HepG2 (cell line): ENCODE results near the gene EIF1.

Experiments used
- CHD2 ChIP-seq: IDR thresholded peaks from 2 replicates; pipeline ENCODE4 v1.6.1; 2011; ENCODE audit warnings: low read depth, low read length, improper control_type of control experiment
- CTCF ChIP-seq: sonication (generic); formaldehyde crosslinking; IDR thresholded peaks from 2 replicates; pipeline ENCODE4 v1.5.0; 2020; ENCODE audit warnings: mild to moderate bottlenecking, missing genetic modification reagents, moderate library complexity
- GLMP ChIP-seq: sonication (generic); formaldehyde crosslinking; IDR thresholded peaks from 2 replicates; pipeline ENCODE4 v1.9.0; 2021; ENCODE audit warnings: missing genetic modification reagents, mild to moderate bottlenecking, borderline replicate concordance
- PRMT3 ChIP-seq: sonication (generic); formaldehyde crosslinking; IDR thresholded peaks from 2 replicates; pipeline ENCODE4 v1.8.1; 2022; ENCODE audit warnings: low read depth, mild to moderate bottlenecking, moderate library complexity, missing genetic modification reagents, borderline replicate concordance
- SIN3A ChIP-seq: IDR thresholded peaks from 2 replicates; pipeline ENCODE4 v1.6.1; 2011; ENCODE audit warnings: low read depth, mild to moderate bottlenecking, control low read depth, low read length, borderline replicate concordance
- ZEB1 ChIP-seq: IDR thresholded peaks from 2 replicates; pipeline ENCODE4 v1.6.1; 2012; ENCODE audit warnings: mild to moderate bottlenecking, low read depth, inconsistent platforms; ENCODE audit not compliant: insufficient replicate concordance
- ZFAT ChIP-seq: sonication (generic); formaldehyde crosslinking; conservative IDR thresholded peaks from 2 replicates; pipeline ENCODE4 v1.8.1; 2023; ENCODE audit warnings: missing genetic modification reagents, inconsistent platforms
- ZNF230 ChIP-seq: sonication (generic); formaldehyde crosslinking; IDR thresholded peaks from 2 replicates; pipeline ENCODE4 v1.4.0; 2020; ENCODE audit warnings: mild to moderate bottlenecking, missing genetic modification reagents

- TF ChIP-seq ZFAT = no peak
- no peak for TF ChIP-seq PRMT3 (CRISPR knock-in tag)
- no peak for TF ChIP-seq CTCF (CRISPR knock-in tag)
- TF ChIP-seq GLMP (CRISPR knock-in tag) = no peak
- no peak for TF ChIP-seq CHD2
- TF ChIP-seq ZNF230 (CRISPR knock-in tag) = no peak
- TF ChIP-seq ZEB1 = no peak
- TF ChIP-seq SIN3A = no peak
Observed at GRCh38 chr17:41723801-41724475, 35.3 kb downstream of the EIF1 start.
